GM19324 (cell line): Measurements from ENCODE around the gene AGRP.
A peak's percentile ranks its signal among the peaks of the same experiment; 100 is the strongest.
"Not testable (repeated sequence)": the region's sequence is repeated elsewhere in the genome, so short reads cannot be mapped to it uniquely, and the experiment has no call there.

Source experiments
- ATAC-seq: cut with Tn5 transposase; IDR thresholded peaks from one replicate; pipeline ENCODE4 v1.9.1; 2021; ENCODE audit warnings: mild to moderate bottlenecking, moderate library complexity; ENCODE audit not compliant: unreplicated experiment, low FRiP score

Gene AGRP

DNA sequence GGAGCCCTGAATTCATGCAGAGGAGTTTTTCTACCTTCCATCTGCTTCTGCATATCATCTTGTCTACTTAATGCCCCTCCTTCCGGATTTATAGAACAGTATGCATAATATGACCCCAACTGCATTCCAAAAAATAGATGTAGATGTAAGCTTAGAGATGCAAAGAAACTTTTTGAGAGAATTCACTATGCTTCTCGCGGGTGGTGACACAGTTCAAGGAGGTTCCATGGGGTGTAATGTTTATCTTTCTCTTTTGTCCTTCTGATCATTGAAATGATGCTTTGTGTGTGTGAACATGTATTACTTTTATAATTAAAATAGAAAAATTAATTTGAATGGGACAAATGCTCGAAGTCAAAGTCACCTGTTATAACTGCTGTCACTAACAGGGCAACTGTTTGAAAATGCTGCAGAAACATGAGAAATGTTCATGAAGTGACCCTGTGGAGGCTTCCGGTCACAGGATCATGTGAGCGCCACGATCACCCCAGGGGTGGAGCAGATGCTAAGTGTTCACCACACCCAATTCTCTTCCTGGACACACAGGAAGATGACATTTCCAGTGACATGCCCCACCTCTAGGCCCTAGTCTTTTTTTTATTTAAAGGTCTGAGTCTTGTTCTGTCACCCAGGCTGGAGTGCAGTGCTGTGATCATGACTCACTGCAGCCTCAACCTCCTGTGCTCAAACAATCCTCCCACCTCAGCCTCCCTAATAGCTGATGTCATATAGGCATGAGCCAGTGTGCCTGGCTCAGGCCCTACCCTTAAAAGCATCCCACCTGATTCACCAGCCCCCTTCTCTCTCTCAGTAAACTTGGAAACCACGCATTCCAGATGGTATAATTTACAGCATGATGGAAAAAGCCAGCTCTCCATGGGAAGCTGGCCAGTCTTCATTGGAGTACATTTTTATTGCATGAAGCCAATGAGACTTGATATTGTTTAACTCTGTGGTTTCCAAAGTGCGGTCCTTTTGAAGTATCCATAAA, 21.0 kb upstream of the AGRP start:
- ATAC-seq: no peak

DNA sequence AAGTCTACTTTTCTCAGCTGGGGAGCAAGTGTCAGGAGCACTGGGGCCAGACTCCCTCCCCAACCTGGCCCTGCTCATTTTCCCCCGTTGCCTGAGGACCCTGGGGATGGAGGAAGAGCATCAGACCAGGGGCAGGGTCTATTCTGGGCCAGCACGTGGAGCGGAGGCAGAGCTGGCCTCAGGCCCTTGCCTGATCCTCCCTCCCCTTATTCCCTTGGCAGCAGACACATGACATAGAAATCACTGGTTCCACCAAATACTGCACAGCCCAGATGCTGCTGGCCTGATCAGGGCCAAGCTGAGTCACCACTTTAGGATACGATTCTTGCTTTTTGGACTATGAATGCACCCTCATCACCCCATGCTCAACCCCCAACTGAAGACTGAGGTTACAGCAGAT, 15.8 kb upstream of the AGRP start:
- no peak for ATAC-seq

DNA sequence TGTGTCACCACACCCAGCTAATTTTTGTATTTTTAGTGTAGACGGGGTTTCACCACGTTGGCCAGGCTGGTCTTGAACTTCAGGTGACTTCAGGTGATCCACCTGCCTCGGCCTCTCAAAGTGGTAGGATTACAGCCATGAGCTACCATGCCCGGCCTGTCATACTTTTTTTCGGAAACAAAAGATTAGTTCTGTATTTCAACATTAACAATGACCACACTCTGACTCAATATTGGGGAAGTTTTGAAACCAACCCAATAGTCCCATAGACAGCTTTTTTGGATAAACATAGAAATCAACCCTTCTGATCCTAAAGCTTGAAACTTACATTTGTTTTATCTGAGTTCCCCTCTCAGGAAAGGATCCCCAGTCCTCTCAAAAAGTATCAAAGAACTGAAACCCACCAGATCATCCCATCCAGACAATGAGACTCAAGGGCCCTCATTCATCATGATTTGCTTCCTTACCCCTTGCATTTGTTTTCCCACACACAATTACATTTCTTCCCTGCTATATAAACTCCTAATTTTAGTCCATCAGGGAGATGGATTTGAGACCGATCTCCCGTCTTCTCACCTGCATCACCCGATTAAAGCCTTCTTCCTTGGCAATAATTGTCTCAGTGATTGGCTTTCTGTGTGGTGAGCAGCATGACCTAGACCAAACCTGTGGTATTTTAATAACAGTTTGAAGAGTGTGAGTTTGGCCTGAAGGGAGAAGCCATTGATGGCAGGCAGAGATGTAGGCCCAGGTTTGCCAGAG, 7.2 kb upstream of the AGRP start:
- ATAC-seq: no peak

- no peak for ATAC-seq
These were observed 6.2 kb upstream of the AGRP start for GRCh38 chr16:67489401-67490083.

DNA sequence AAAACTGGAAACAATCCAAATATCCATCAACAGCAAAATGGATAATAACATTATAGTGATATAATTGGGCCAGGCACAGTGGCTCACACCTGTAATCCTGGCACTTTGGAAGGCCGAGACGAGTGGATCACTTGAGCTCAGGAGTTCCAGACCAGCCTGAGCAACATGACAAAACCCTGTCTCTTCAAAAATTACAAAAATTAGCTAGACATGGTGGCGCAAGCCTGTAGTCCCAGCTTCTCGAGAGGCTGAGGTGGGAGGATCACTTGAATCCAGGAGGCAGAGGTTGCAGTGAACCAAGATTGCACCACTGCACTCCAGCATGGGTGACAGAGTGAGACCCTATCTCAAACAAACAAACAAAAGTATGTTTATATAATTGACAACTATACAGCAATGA, 4.2 kb upstream of the AGRP start:
- ATAC-seq: not testable (repeated sequence)

GRCh38 chr16:67486805-67487204, 3.5 kb upstream of the AGRP start:
- no peak for ATAC-seq

GRCh38 chr16:67483731-67484525, 581 bp upstream of the AGRP start:
- no peak for ATAC-seq

DNA sequence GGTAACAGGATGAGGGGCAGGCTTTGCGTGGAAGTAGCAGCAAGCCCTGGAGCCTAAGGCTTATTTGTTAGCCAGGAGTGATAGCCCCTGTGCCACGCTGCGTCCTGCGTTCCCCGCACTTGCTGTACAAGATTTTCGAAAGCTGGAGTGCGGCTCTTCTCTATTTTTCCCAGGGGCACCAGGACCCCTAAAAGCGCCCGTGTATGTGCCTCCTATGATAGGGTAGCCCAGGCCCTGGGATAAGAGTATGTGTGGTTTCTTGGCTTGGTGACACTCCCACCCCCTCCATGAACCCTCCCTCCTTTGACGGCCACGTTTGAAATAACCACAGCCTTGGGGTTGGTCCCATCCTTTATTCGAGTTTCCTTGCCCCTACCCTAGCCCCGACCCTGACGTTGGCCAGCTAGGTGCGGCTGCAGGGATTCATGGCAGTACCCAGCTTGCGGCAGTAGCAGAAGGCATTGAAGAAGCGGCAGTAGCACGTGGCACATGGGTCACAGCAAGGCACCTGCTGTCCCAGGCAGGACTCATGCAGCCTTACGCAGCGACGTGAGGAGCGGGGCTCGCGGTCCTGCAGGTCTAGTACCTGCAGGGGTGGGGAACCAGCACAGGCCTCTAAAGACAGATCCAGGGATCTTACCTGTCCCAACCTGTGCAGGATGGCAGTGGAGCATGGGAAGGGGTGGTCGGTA, 968 bp downstream of the AGRP start:
- no peak for ATAC-seq

DNA sequence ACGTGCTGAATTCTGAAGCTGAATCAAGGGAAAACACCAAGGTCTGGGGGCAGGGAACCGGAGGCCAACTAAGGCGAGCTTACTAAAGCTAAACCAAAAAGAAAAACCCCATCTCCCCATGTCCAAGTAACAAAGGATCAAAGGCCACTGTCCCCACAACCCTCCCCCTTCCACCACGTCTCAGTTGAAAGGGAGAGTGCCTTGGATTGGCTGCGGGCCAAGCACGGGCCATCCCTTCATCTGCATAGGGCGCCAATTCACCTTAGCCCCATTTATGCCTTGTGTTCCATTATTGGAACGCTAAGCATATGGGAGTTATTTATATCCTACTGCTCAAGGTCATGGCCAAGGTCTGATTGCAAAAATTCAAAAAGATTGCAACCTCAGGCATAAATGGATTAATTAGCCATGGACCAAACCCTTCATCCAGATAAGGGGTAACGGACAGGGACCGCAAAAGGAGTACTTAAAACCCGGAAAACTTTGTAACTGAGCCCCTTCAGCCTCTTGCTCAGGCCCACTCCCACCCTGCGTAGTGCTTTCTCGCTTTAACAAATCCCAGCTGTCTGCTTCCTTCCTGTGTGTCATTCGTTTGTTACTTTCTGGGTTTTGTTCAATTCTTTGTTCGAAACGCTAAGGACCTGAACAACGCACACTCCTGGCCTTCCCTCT, 1.6 kb downstream of the AGRP start:
- no peak for ATAC-seq

- peak; percentile 98 for ATAC-seq
These were observed 2.4 kb downstream of the AGRP start, which contains the start of gene ATP6V0D1 for GRCh38 chr16:67480833-67481560. Gene ATP6V0D1 (minus strand): TSS chr16:67481157. CDS start chr16:67481086, 71 bp downstream.

GRCh38 chr16:67477960-67478554, 5.3 kb downstream of the AGRP start:
- ATAC-seq: no peak

DNA sequence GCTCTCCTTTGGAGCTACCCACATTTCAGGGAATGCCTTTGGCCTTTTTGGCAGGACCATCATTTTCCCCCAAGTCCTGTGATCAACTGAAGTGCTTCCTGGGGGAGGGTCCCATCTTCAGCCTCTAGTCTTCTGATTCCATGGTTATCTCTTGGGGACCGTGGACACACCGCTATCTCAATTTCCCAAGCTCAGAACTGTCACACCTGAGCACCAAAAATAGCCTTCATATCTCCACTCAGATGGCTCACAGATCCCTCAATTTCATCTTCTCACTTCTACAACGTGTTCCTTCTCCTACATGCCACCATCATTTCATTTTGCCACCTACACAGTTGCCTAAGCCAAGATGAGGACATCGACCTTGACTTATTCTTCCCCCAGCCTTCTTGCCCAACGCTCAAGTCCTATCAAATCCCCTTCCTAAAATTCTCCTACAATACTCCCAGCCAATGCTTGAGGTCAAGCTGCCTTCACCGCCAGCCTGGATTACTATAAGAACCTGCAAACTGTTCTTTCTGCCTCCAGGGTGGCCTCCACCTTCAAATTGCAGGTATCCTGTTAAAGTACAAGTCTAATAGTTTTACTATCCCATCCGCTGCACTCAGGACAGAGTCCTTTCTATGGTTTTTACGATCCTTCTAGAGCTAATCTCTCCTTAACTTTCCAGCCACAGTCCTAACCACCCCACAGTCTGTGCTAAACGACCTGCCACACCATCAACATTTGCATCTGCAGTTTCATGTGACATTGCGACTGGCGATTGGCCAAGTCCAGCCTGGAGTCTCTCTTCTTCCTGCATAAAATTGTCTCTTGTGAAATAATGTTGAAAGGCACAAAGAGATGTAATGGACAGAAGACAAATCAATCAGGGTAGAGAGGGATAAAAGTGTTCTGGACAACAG, 8.5 kb downstream of the AGRP start:
- no peak for ATAC-seq

GRCh38 chr16:67471758-67472384, 11.5 kb downstream of the AGRP start:
- ATAC-seq: no peak

- no peak for ATAC-seq
These were observed 13.0 kb downstream of the AGRP start for GRCh38 chr16:67470359-67470758.

DNA sequence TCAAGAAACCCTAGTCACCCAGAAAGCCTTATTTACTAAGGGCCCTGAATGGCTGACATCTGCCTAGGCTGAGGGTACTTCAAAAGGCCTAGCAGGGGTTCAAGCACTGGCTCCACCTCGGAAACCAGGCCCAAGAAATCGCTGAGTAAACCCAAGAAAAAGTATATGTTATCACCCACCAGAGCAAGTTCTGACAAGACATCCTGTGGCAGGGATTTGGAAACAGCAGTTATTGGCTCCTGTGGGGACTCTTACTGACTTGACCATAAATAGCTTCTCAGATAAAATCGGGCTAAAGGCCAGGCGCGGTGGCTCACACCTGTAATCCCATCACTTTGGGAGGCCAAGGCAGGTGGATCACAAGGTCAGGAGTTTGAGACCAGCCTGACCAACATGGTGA, 14.6 kb downstream of the AGRP start:
- no peak for ATAC-seq

DNA sequence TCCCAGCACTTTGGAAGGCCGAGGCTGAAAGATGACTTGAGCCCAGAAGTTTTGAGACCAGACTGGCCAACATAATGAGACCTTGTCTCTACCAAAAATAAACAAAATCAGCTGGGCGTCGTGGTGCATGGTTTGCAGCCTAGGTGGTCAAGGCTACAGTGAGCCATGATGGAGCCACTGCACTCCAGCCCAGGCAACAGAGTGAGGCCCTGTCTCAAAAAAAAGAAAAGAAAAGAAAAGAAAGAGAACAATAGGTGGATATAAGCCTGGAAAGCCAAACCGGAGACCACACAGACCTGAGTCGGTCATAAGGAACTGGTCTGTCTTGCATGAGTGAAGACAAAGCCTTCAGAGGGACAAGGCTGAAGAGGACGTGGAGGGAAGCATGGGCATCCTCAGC, 16.8 kb downstream of the AGRP start:
- no peak for ATAC-seq
